ENCODE measurements around the gene DGLUCY.

DGLUCY gene

DNA sequence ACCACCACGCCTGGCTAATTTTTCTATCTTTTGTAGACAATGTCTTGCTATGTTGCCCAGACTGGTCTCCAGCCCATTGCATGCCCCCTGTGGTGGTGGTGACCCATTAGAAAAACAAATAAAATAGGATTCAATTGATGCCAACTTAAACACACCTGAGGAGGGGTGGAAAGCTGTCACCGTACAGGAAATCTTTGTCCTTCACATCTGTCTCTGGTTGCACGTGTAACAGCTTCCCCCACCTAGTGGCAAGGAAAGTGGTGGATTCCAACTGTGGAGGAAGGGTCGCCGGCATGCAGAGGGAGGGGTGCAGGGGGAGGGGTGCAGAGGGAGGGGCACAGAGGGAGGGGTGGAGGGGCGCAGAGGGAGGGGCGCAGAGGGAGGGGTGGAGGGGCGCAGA lies 156.7 kb downstream of the DGLUCY start:
- Histone ChIP-seq H3K4me3 (ENCODE audit: low read length in 2 of 2) (no peak overlapping the region), H3K9ac (ENCODE audit: low read depth in 1 of 2, low read length in 2 of 2) (no peak overlapping the region), H3K4me1 (ENCODE audit: control insufficient read depth in 2 of 2, insufficient read depth in 2 of 2, low read length in 2 of 2) (peaks cover 0 to 4% of the 10 kb centered on the region in 2 donors), H3K9me3 (ENCODE audit: control insufficient read depth in 2 of 2, low read length in 2 of 2) (no peaks in the 10 kb centered on the region), H3K27ac (ENCODE audit: low read depth in 2 of 2, low read length in 2 of 2) (no peak overlapping the region), H3K27me3 (ENCODE audit: control insufficient read depth in 2 of 2, insufficient read depth in 2 of 2, low read length in 2 of 2) (no peaks in the 10 kb centered on the region), H3K36me3 (ENCODE audit: control insufficient read depth in 2 of 2, insufficient read depth in 2 of 2, low read length in 2 of 2) (peaks cover 8 to 25% of the 10 kb centered on the region in 2 donors)

GRCh38 chr14:91271639-91272038 lies 157.8 kb downstream of the DGLUCY start:
- Histone ChIP-seq H3K9ac (ENCODE audit: low read depth in 1 of 2, low read length in 2 of 2) (no peak overlapping the region), H3K4me3 (ENCODE audit: low read length in 2 of 2) (no peak overlapping the region), H3K4me1 (ENCODE audit: control insufficient read depth in 2 of 2, insufficient read depth in 2 of 2, low read length in 2 of 2) (peaks cover 0 to 4% of the 10 kb centered on the region in 2 donors), H3K36me3 (ENCODE audit: control insufficient read depth in 2 of 2, insufficient read depth in 2 of 2, low read length in 2 of 2) (peaks cover 14 to 31% of the 10 kb centered on the region in 2 donors), H3K27ac (ENCODE audit: low read depth in 2 of 2, low read length in 2 of 2) (no peak overlapping the region), H3K9me3 (ENCODE audit: control insufficient read depth in 2 of 2, low read length in 2 of 2) (no peaks in the 10 kb centered on the region), H3K27me3 (ENCODE audit: control insufficient read depth in 2 of 2, insufficient read depth in 2 of 2, low read length in 2 of 2) (no peaks in the 10 kb centered on the region)

DNA sequence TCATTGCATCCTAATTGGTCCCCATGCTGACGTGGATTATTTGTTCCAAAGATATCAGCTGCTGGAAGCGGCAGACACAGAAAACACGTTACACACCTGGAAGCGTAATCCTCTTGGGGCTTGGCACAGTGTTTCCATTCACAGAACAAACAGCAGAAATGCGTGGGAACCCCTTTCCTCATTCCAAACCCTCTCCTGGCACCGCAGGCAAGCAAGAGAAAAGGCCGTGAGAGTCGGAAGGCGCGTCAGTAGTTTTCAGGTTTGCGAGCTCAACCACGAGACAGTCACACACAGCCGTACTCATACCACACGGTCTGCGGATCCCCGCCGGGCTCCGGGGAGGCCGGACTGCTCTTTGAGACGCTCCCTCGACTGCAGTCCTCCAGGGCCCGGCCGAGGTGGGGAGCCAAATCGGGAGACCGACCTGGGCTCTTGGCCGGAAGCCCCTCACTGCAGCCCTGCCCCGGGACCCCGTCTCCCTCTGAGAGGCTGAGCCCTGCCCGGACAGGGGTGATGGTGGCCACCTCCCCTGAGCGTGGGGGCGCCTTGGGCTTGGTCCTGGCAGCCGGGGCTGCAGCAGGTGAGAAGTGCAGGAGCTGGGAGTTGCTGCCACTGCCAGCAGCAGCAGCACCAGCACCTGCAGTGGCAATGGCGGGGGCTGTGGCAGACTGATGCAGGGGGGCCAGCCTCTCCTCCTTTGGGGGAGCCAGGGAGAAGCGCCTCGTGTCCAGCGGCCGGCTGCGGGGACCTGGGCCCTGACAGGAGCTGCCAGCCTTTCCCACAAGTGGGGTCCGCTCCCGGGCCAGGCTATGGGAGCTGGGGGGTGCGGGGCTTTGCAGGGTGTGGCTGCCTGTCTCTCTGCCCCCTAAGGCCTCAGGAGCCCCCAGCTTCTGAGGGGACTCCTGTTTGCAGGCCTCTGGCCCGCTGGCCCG lies 158.7 kb downstream of the DGLUCY start:
- Histone ChIP-seq H3K27ac (ENCODE audit: low read depth in 2 of 2, low read length in 2 of 2) (no peak overlapping the region), H3K9ac (ENCODE audit: low read depth in 1 of 2, low read length in 2 of 2) (no peak overlapping the region), H3K27me3 (ENCODE audit: control insufficient read depth in 2 of 2, insufficient read depth in 2 of 2, low read length in 2 of 2) (no peaks in the 10 kb centered on the region), H3K36me3 (ENCODE audit: control insufficient read depth in 2 of 2, insufficient read depth in 2 of 2, low read length in 2 of 2) (peaks cover 20 to 36% of the 10 kb centered on the region in 2 donors), H3K4me3 (ENCODE audit: low read length in 2 of 2) (no peak overlapping the region), H3K9me3 (ENCODE audit: control insufficient read depth in 2 of 2, low read length in 2 of 2) (no peaks in the 10 kb centered on the region), H3K4me1 (ENCODE audit: control insufficient read depth in 2 of 2, insufficient read depth in 2 of 2, low read length in 2 of 2) (peaks cover 0 to 4% of the 10 kb centered on the region in 2 donors)

DNA sequence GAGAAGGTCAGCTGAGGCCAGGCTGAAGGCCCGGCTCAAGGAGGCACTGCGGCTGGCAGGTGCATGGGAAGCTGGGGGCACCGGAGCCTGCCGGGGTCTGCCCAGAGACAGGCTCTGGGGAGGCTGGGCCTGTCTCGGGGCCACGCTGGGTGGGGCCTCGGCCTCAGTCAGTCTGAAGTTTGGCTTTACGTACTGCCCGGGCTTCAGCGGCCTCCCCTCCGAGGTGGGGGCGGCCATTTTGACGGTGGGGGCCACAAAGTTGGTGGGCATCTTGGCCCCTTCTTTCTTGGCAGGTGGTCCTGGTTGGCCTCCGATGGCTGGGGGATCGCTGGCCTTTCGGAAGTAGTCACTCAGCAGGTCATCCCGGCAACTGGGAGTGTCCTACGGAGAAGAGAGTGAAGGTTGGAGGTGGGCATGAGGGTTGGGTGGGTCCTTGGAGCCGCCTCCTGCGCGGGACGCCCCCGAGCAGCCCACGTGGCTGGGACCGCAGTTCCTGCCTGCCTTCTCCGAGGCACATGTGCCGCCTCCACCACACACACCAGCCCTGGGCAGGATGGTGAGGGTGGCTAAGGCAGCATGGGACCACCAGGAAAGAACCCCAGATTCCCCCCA lies 159.5 kb downstream of the DGLUCY start:
- no peaks in the 10 kb centered on the region for H3K9me3 ChIP-seq (ENCODE audit: control insufficient read depth in 2 of 2, low read length in 2 of 2)
- H3K9ac ChIP-seq (ENCODE audit: low read depth in 1 of 2, low read length in 2 of 2) = no peak overlapping the region
- H3K27me3 ChIP-seq (ENCODE audit: control insufficient read depth in 2 of 2, insufficient read depth in 2 of 2, low read length in 2 of 2) = no peaks in the 10 kb centered on the region
- H3K27ac ChIP-seq (ENCODE audit: low read depth in 2 of 2, low read length in 2 of 2) = no peak overlapping the region
- H3K4me1 ChIP-seq (ENCODE audit: control insufficient read depth in 2 of 2, insufficient read depth in 2 of 2, low read length in 2 of 2) = peaks cover 0 to 4% of the 10 kb centered on the region in 2 donors
- H3K36me3 ChIP-seq (ENCODE audit: control insufficient read depth in 2 of 2, insufficient read depth in 2 of 2, low read length in 2 of 2) = peaks cover 26 to 43% of the 10 kb centered on the region in 2 donors
- no peak overlapping the region for H3K4me3 ChIP-seq (ENCODE audit: low read length in 2 of 2)

DNA sequence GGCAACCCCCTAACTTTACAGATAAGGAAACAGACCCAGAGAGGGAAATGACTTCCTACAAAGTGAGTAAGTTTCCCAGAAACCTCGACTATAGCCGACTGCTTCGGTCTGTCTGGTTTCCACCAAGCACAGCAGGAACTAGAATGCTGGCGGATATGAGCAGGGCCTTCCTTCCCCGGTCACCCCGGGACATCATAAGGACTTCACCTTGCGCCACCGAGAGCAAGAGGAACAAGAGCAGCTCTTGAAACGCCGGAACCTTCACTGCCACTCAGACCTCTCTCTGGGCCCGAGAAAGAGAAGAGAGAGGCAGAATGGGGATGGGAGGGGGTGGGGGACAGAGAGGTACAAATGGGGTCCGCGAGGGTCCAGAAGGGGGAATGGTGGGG lies 160.0 kb downstream of the DGLUCY start:
- no peak overlapping the region for H3K9ac ChIP-seq (ENCODE audit: low read depth in 1 of 2, low read length in 2 of 2)
- peaks cover 28 to 46% of the 10 kb centered on the region in 2 donors for H3K36me3 ChIP-seq (ENCODE audit: control insufficient read depth in 2 of 2, insufficient read depth in 2 of 2, low read length in 2 of 2)
- no peaks in the 10 kb centered on the region for H3K27me3 ChIP-seq (ENCODE audit: control insufficient read depth in 2 of 2, insufficient read depth in 2 of 2, low read length in 2 of 2)
- H3K4me1 ChIP-seq (ENCODE audit: control insufficient read depth in 2 of 2, insufficient read depth in 2 of 2, low read length in 2 of 2) = peaks cover 0 to 4% of the 10 kb centered on the region in 2 donors
- H3K27ac ChIP-seq (ENCODE audit: low read depth in 2 of 2, low read length in 2 of 2) = no peak overlapping the region
- no peak overlapping the region for H3K4me3 ChIP-seq (ENCODE audit: low read length in 2 of 2)
- no peaks in the 10 kb centered on the region for H3K9me3 ChIP-seq (ENCODE audit: control insufficient read depth in 2 of 2, low read length in 2 of 2)

- Histone ChIP-seq H3K4me3 (ENCODE audit: low read length in 2 of 2) (no peak overlapping the region), H3K36me3 (ENCODE audit: control insufficient read depth in 2 of 2, insufficient read depth in 2 of 2, low read length in 2 of 2) (peaks cover 28 to 56% of the 10 kb centered on the region in 2 donors), H3K27ac (ENCODE audit: low read depth in 2 of 2, low read length in 2 of 2) (no peak overlapping the region), H3K9me3 (ENCODE audit: control insufficient read depth in 2 of 2, low read length in 2 of 2) (no peaks in the 10 kb centered on the region), H3K4me1 (ENCODE audit: control insufficient read depth in 2 of 2, insufficient read depth in 2 of 2, low read length in 2 of 2) (no peaks in the 10 kb centered on the region), H3K9ac (ENCODE audit: low read depth in 1 of 2, low read length in 2 of 2) (no peak overlapping the region), H3K27me3 (ENCODE audit: control insufficient read depth in 2 of 2, insufficient read depth in 2 of 2, low read length in 2 of 2) (no peaks in the 10 kb centered on the region)
Measured at GRCh38 chr14:91274796-91275195, 160.9 kb downstream of the DGLUCY start.

Data from mucosa of rectum (tissue), 2 donors.